Ectodermal cell (in vitro differentiated cells): Measurements from ENCODE around the gene KRT72.

Experiments used
- H3K27ac ChIP-seq: 2 replicates; pipeline ENCODE4 v1.7.0; 2013; ENCODE audit warnings: mild to moderate bottlenecking, low read depth, low read length; ENCODE audit not compliant: insufficient read depth, poor library complexity, severe bottlenecking
- H3K27me3 ChIP-seq: 2 replicates; pipeline ENCODE4 v1.7.0; 2013; ENCODE audit warnings: mild to moderate bottlenecking, low read length; ENCODE audit not compliant: insufficient read depth, control insufficient read depth, poor library complexity, severe bottlenecking
- H3K36me3 ChIP-seq: one replicate; pipeline ENCODE4 v1.7.0; 2013; ENCODE audit warnings: low read length; ENCODE audit not compliant: control insufficient read depth, insufficient read depth
- H3K4me1 ChIP-seq: one replicate; pipeline ENCODE4 v1.7.0; 2013; ENCODE audit warnings: low read length; ENCODE audit not compliant: control insufficient read depth, insufficient read depth
- H3K4me3 ChIP-seq: 2 replicates; pipeline ENCODE4 v1.7.0; 2013; ENCODE audit warnings: low read depth, low read length, control low read depth; ENCODE audit not compliant: insufficient read depth
- H3K9me3 ChIP-seq: 2 replicates; pipeline ENCODE4 v1.7.0; 2013; ENCODE audit warnings: mild to moderate bottlenecking, low read length, moderate library complexity; ENCODE audit not compliant: control insufficient read depth
- WGBS, 2 experiments: methylation state at CpG; one replicate each; pipeline ENCODE4 v1.1.7; 2013; ENCODE audit warnings: missing lambda C conversion rate in 2 of 2; 5-methylcytosine and 5-hydroxymethylcytosine counted together

Gene KRT72

GRCh38 chr12:52630008-52630500, 28.8 kb upstream of the KRT72 start:
- no peaks in the 10 kb centered on the region for H3K9me3 ChIP-seq
- no peaks in the 10 kb centered on the region for H3K27me3 ChIP-seq
- H3K4me3 ChIP-seq, result no peak overlapping the region
- H3K27ac ChIP-seq, result no peak overlapping the region
- H3K4me1 ChIP-seq, result no peaks in the 10 kb centered on the region
- WGBS, 2 experiments, result 84 to 85% methylated on average over 7 of the region's 7 CpGs
- H3K36me3 ChIP-seq, result no peaks in the 10 kb centered on the region

- no peaks in the 10 kb centered on the region for H3K4me1 ChIP-seq
- no peaks in the 10 kb centered on the region for H3K27me3 ChIP-seq
- no peaks in the 10 kb centered on the region for H3K36me3 ChIP-seq
- 90 to 92% methylated on average over 12 of the region's 12 CpGs for WGBS, 2 experiments
- H3K9me3 ChIP-seq, result no peaks in the 10 kb centered on the region
- no peak overlapping the region for H3K4me3 ChIP-seq
- H3K27ac ChIP-seq, result no peak overlapping the region
Observed at GRCh38 chr12:52629281-52630007, 28.2 kb upstream of the KRT72 start.

GRCh38 chr12:52628841-52629240, 27.6 kb upstream of the KRT72 start:
- H3K4me1 ChIP-seq, result no peaks in the 10 kb centered on the region
- no peaks in the 10 kb centered on the region for H3K27me3 ChIP-seq
- H3K36me3 ChIP-seq, result no peaks in the 10 kb centered on the region
- H3K4me3 ChIP-seq, result no peak overlapping the region
- 85 to 88% methylated on average over 2 of the region's 2 CpGs for WGBS, 2 experiments
- no peak overlapping the region for H3K27ac ChIP-seq
- no peaks in the 10 kb centered on the region for H3K9me3 ChIP-seq

GRCh38 chr12:52628111-52628507, 26.8 kb upstream of the KRT72 start:
- no peaks in the 10 kb centered on the region for H3K4me1 ChIP-seq
- H3K27me3 ChIP-seq, result no peaks in the 10 kb centered on the region
- H3K9me3 ChIP-seq, result no peaks in the 10 kb centered on the region
- whole genome bisulfite sequencing, 2 experiments, result 88 to 90% methylated on average over 4 of the region's 4 CpGs
- no peaks in the 10 kb centered on the region for H3K36me3 ChIP-seq
- H3K4me3 ChIP-seq, result no peak overlapping the region
- no peak overlapping the region for H3K27ac ChIP-seq

GRCh38 chr12:52627395-52628110, 26.3 kb upstream of the KRT72 start:
- Histone ChIP-seq H3K4me3 (no peak overlapping the region), H3K9me3 (no peaks in the 10 kb centered on the region), H3K27me3 (no peaks in the 10 kb centered on the region), H3K27ac (no peak overlapping the region), H3K4me1 (no peaks in the 10 kb centered on the region), H3K36me3 (no peaks in the 10 kb centered on the region)
- WGBS, 2 experiments, result 85 to 87% methylated on average over 2 of the region's 2 CpGs

- H3K36me3 ChIP-seq, result no peaks in the 10 kb centered on the region
- no peak overlapping the region for H3K4me3 ChIP-seq
- H3K27me3 ChIP-seq, result no peaks in the 10 kb centered on the region
- 68 to 85% methylated on average over 2 to 5 of the region's 5 CpGs for WGBS, 2 experiments
- H3K9me3 ChIP-seq, result no peaks in the 10 kb centered on the region
- H3K27ac ChIP-seq, result no peak overlapping the region
- H3K4me1 ChIP-seq, result no peaks in the 10 kb centered on the region
Observed at GRCh38 chr12:52622349-52622748, 21.1 kb upstream of the KRT72 start.

- Histone ChIP-seq H3K36me3 (no peaks in the 10 kb centered on the region), H3K27ac (no peak overlapping the region), H3K4me3 (no peak overlapping the region), H3K9me3 (no peaks in the 10 kb centered on the region), H3K27me3 (no peaks in the 10 kb centered on the region), H3K4me1 (no peaks in the 10 kb centered on the region)
- 84 to 86% methylated on average over 2 of the region's 2 CpGs for WGBS, 2 experiments
Observed at GRCh38 chr12:52618866-52619265, 17.6 kb upstream of the KRT72 start.

GRCh38 chr12:52618216-52618615, 17.0 kb upstream of the KRT72 start, which contains the start of gene KRT73:
TSS of gene KRT73 (minus strand) at chr12:52618559. CDS start at chr12:52618524, 35 bp downstream.
- WGBS, 2 experiments, result 92 to 93% methylated on average over 14 of the region's 14 CpGs
- Histone ChIP-seq H3K27ac (no peak within 1 kb of the TSS), H3K4me3 (no peak within 1 kb of the TSS), H3K27me3 (no peaks in the 10 kb centered on the region), H3K4me1 (no peaks in the 10 kb centered on the region), H3K36me3 (no peaks in the 10 kb centered on the region), H3K9me3 (no peaks in the 10 kb centered on the region)

GRCh38 chr12:52617403-52617785, 16.1 kb upstream of the KRT72 start:
- no peak overlapping the region for H3K27ac ChIP-seq
- no peaks in the 10 kb centered on the region for H3K4me1 ChIP-seq
- no peaks in the 10 kb centered on the region for H3K27me3 ChIP-seq
- 91 to 94% methylated on average over 7 of the region's 7 CpGs for WGBS, 2 experiments
- no peaks in the 10 kb centered on the region for H3K36me3 ChIP-seq
- no peaks in the 10 kb centered on the region for H3K9me3 ChIP-seq
- no peak overlapping the region for H3K4me3 ChIP-seq

GRCh38 chr12:52616680-52617402, 15.6 kb upstream of the KRT72 start:
- Histone ChIP-seq H3K27me3 (no peaks in the 10 kb centered on the region), H3K27ac (no peak overlapping the region), H3K9me3 (no peaks in the 10 kb centered on the region), H3K4me1 (no peaks in the 10 kb centered on the region), H3K4me3 (no peak overlapping the region), H3K36me3 (no peaks in the 10 kb centered on the region)
- WGBS, 2 experiments, result 92 to 95% methylated on average over 10 of the region's 10 CpGs
